ENCODE measurements around the gene SLC9A1. TPM values are rescaled to one million over a fixed set of nuclear protein-coding genes. Genes with fewer than 3 reads are reported as not detected.

SLC9A1 gene
- total RNA-seq, 6 experiments from 2014 or later = 37.1 to 51.0 (median 44.7) TPM

DNA sequence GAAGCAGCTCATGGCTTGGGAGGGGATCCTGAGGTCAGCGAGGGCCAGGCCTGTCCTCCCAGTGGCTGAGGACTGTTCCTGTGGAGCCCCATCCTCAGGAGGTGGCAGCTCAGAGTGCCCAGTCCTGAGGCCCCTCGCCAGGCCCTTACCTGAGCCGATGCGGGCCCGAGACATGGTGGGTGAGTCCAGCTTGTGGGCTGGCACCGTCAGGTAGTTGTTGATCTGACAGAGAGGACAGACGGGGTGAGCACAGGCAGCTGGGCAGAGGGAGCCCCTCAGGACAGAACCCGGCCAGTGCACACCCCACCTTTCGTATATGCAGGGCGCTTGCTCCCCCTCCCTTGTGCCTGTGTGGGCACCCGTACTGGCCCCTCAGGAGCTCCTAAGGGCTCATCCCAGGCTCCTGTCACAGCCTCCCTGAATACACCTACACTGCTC is 53.9 kb downstream of the SLC9A1 start:
- Mint-ChIP-seq H3K27ac (peak overlapping the region; percentile 95; the same call in 1 of the 2 replicates), H3K9me3 (no peaks in the 10 kb centered on the region), H3K4me1 (ENCODE audit: low read depth) (peaks cover 40% of the 10 kb centered on the region), H3K27me3 (ENCODE audit: insufficient read depth) (peaks cover 4% of the 10 kb centered on the region), H3K4me3 (no peak overlapping the region), H3K36me3 (ENCODE audit: low read depth) (no peaks in the 10 kb centered on the region; the same call in 1 of the 2 replicates)
- TF ChIP-seq CTCF (IDR thresholded peaks at IDR 0.05) = no peak
- no peak for DNase-seq

GRCh38 chr1:27100335-27101053 is 54.4 kb downstream of the SLC9A1 start:
- H3K4me3 Mint-ChIP-seq = no peak overlapping the region
- H3K36me3 Mint-ChIP-seq (ENCODE audit: low read depth) = no peaks in the 10 kb centered on the region; the same call in 1 of the 2 replicates
- H3K27ac Mint-ChIP-seq = peak overlapping the region; percentile 95
- TF ChIP-seq CTCF (IDR thresholded peaks at IDR 0.05) = no peak
- no peak for DNase-seq
- peaks cover 36% of the 10 kb centered on the region for H3K4me1 Mint-ChIP-seq (ENCODE audit: low read depth)
- H3K9me3 Mint-ChIP-seq = no peaks in the 10 kb centered on the region
- peaks cover 4% of the 10 kb centered on the region for H3K27me3 Mint-ChIP-seq (ENCODE audit: insufficient read depth)

DNA sequence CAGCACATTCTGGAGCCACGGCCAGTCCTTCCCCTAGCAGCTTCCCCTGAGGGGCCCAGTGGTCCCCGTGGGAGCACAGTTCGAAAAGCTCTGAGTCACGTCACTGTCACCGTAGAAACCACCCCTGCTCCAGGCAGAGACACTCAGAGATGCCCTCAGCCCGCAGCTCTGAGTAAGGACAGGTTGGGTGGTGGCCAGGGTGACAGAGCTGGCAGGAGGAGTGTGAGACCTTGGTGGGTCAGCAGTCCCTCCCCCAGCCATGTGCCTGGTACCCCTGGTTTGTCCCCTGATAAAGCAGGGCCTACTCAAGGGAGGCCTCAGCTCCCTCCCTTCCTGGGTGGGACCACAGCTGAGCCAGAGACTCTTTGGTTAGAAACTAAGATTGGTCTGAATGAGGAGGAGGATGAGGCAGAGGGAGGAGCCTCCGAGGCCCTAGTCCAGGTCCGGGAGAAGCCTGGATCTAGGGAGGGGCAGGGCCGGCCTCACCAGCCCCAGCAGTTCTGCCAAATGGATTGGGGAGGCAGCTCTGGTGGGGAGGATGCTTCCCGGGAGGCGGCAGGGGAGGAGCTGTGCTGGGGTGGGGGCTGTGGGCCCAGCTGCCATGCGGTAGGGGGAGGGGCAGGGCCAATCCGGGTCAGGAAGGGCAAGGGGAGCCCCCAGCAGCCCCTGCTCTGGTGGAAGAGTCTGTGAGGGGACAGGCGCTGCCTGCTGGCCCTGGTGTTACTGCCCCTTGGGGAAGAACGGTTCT is 55.2 kb downstream of the SLC9A1 start:
- no peaks in the 10 kb centered on the region for H3K36me3 Mint-ChIP-seq (ENCODE audit: low read depth)
- no peaks in the 10 kb centered on the region for H3K9me3 Mint-ChIP-seq
- H3K4me3 Mint-ChIP-seq = peak overlapping the region; percentile 65
- DNase-seq = peak; percentile 90
- peaks cover 2% of the 10 kb centered on the region for H3K27me3 Mint-ChIP-seq (ENCODE audit: insufficient read depth)
- peak; percentile 44; the same call in 1 of the 2 replicates for TF ChIP-seq CTCF (IDR thresholded peaks at IDR 0.05)
- H3K27ac Mint-ChIP-seq = peak overlapping the region; percentile 95
- peaks cover 31% of the 10 kb centered on the region for H3K4me1 Mint-ChIP-seq (ENCODE audit: low read depth)

DNA sequence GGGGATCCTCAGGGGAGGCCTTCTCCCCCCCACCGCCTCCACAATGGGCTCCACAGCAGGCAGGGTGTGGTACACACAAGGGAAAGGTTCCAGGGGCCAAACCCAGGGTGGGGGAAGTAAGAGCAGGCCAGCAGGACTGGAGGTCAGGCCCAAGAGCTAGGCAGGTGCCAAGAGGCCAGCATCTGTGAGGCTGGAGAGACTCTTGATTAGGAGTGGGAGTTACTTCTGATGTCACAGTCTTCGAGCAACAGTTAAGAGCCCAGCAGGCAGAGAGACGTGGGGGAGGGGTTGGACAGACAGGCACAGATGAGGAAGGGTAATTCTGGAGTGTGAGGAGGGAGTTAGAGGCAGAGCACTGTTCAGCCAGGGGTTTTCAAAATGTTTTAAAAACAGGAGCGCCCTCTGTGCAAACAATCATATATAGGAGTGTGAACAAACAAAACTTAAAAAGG is 55.8 kb downstream of the SLC9A1 start:
- no peak for DNase-seq
- Mint-ChIP-seq H3K27ac (peak overlapping the region; percentile 95), H3K4me3 (peak overlapping the region; percentile 65), H3K4me1 (ENCODE audit: low read depth) (peaks cover 31% of the 10 kb centered on the region), H3K27me3 (ENCODE audit: insufficient read depth) (peaks cover 2% of the 10 kb centered on the region), H3K36me3 (ENCODE audit: low read depth) (no peaks in the 10 kb centered on the region), H3K9me3 (no peaks in the 10 kb centered on the region)
- no peak; the same call in 1 of the 2 replicates for TF ChIP-seq CTCF (IDR thresholded peaks at IDR 0.05)

- Mint-ChIP-seq H3K4me1 (ENCODE audit: low read depth) (peaks cover 31% of the 10 kb centered on the region), H3K27me3 (ENCODE audit: insufficient read depth) (peaks cover 2% of the 10 kb centered on the region), H3K9me3 (no peaks in the 10 kb centered on the region), H3K4me3 (peak overlapping the region; percentile 65), H3K36me3 (ENCODE audit: low read depth) (no peaks in the 10 kb centered on the region), H3K27ac (peak overlapping the region; percentile 95)
- no peak for DNase-seq
- TF ChIP-seq CTCF (IDR thresholded peaks at IDR 0.05) = no peak
These were observed 56.3 kb downstream of the SLC9A1 start for GRCh38 chr1:27098431-27099134.

Measured in HFFc6 (cell line).